ENCODE data around the gene BTNL3.

Gene BTNL3

GRCh38 chr5:181047288-181047687 is 58.6 kb downstream of the BTNL3 start:
- DNase-seq (ENCODE audit: low read depth in 2 of 2, low spot score in 1 of 2): no peak

GRCh38 chr5:181047921-181048320 is 59.3 kb downstream of the BTNL3 start:
- no peak for DNase-seq (ENCODE audit: low read depth in 2 of 2, low spot score in 1 of 2)

GRCh38 chr5:181050016-181050415 is 61.4 kb downstream of the BTNL3 start:
- DNase-seq (ENCODE audit: low read depth in 2 of 2, low spot score in 1 of 2): no peak

GRCh38 chr5:181051841-181052671 is 63.4 kb downstream of the BTNL3 start:
- no peak for DNase-seq (ENCODE audit: low read depth in 2 of 2, low spot score in 1 of 2)

- no peak for DNase-seq (ENCODE audit: low read depth in 2 of 2, low spot score in 1 of 2)
Observed at GRCh38 chr5:181052672-181053487, 64.2 kb downstream of the BTNL3 start.

- no peak for DNase-seq (ENCODE audit: low read depth in 2 of 2, low spot score in 1 of 2)
Observed at GRCh38 chr5:181053488-181054121, 65.0 kb downstream of the BTNL3 start.

- no peak for DNase-seq (ENCODE audit: low read depth in 2 of 2, low spot score in 1 of 2)
Observed at GRCh38 chr5:181054138-181054537, 65.5 kb downstream of the BTNL3 start.

- DNase-seq (ENCODE audit: low read depth in 2 of 2, low spot score in 1 of 2): no peak
Observed at GRCh38 chr5:181054871-181055459, 66.3 kb downstream of the BTNL3 start.
